Progenitor cell of endocrine pancreas (in vitro differentiated cells): ENCODE data around the gene PLXDC2. TPM values are rescaled to one million over a fixed set of nuclear protein-coding genes. Genes with fewer than 3 reads are reported as not detected.
"Not testable (repeated sequence)": the region's sequence is repeated elsewhere in the genome, so short reads cannot be mapped to it uniquely, and the experiment has no call there.

Experiments
- DNase-seq: peaks from one replicate; pipeline ENCODE4 v3.0.0; 2021; ENCODE audit warnings: low spot score; ENCODE audit not compliant: unreplicated experiment
- H3K27ac Mint-ChIP-seq: 2 replicates; pipeline ENCODE4 v1.8.0; 2021; ENCODE audit warnings: mild to moderate bottlenecking, moderate library complexity, mixed read lengths
- H3K27me3 Mint-ChIP-seq: 2 replicates; pipeline ENCODE4 v1.8.0; 2021; ENCODE audit warnings: mixed read lengths
- H3K36me3 Mint-ChIP-seq: 2 replicates; pipeline ENCODE4 v1.8.0; 2022; ENCODE audit warnings: mixed read lengths; ENCODE audit not compliant: insufficient read depth
- H3K4me1 Mint-ChIP-seq: 2 replicates; pipeline ENCODE4 v1.8.0; 2021; ENCODE audit warnings: low read depth, mixed read lengths
- H3K4me3 Mint-ChIP-seq: 2 replicates; pipeline ENCODE4 v1.8.0; 2021; ENCODE audit warnings: low read depth, mild to moderate bottlenecking, moderate library complexity, mixed read lengths
- H3K9me3 Mint-ChIP-seq: 2 replicates; pipeline ENCODE4 v1.8.0; 2021; ENCODE audit warnings: low read depth, mixed read lengths
- total RNA-seq: library from RNA; stranded (reverse); gene quantifications from 2 replicates; pipeline ENCODE4 v1.2.1, GENCODE V29; 2021
- TF ChIP-seq, protein P1 (sequence below): fragments of 200-600 bp; sonication (generic); IDR thresholded peaks from one replicate; pipeline ENCODE4 v1.5.0; 2021; ENCODE audit warnings: antibody characterized with exemption, mild to moderate bottlenecking; ENCODE audit not compliant: unreplicated experiment

Gene PLXDC2
- total RNA-seq, 1 donor from 2014 or later: 44.3 TPM

DNA sequence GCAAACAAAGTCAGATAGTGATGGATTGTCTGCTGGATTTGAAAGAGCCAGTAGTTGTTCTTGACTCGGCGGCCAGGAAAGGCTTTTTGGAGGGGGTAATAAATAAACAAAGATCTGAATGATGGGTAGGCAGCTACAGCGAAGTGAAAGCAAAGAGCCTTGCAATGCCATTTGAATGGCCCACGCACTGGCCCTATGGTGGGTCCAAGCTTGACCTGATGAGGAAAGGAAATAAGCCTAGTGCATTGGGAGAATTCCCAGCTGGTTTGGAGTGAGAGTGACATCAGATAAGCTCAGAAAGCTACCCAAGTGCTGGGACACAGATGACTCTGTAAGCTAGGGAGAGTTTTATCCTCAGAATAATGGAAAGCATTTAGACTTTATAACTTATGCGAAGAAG lies 365.2 kb downstream of the PLXDC2 start:
- no peak for DNase-seq
- Mint-ChIP-seq H3K27ac (no peak overlapping the region), H3K9me3 (peaks cover under 1% of the 10 kb centered on the region), H3K4me1 (peaks cover 33% of the 10 kb centered on the region), H3K4me3 (peak overlapping the region; percentile 3), H3K36me3 (peaks cover 2% of the 10 kb centered on the region), H3K27me3 (no peaks in the 10 kb centered on the region)
- TF ChIP-seq, protein P1, sequence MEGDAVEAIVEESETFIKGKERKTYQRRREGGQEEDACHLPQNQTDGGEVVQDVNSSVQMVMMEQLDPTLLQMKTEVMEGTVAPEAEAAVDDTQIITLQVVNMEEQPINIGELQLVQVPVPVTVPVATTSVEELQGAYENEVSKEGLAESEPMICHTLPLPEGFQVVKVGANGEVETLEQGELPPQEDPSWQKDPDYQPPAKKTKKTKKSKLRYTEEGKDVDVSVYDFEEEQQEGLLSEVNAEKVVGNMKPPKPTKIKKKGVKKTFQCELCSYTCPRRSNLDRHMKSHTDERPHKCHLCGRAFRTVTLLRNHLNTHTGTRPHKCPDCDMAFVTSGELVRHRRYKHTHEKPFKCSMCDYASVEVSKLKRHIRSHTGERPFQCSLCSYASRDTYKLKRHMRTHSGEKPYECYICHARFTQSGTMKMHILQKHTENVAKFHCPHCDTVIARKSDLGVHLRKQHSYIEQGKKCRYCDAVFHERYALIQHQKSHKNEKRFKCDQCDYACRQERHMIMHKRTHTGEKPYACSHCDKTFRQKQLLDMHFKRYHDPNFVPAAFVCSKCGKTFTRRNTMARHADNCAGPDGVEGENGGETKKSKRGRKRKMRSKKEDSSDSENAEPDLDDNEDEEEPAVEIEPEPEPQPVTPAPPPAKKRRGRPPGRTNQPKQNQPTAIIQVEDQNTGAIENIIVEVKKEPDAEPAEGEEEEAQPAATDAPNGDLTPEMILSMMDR: no peak

DNA sequence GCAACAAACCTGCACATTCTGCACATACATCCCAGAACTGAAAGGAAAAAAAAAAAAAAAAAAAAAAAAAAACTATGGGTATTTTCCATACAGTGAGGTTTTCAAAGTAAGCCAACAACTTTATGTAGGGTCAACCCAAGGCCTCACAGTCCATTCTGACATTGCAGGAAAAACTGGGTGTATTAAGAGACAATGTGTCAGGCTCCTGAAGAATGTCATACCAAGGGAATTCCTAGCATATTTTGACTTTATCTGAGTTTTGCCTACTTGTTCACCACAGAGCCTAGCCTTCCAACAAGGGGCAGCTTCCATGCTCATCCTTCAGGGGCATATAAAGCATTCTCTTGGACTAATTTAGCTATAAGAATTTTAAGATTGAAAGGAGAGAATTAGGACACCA lies 368.9 kb downstream of the PLXDC2 start:
- peaks cover 4% of the 10 kb centered on the region for H3K9me3 Mint-ChIP-seq
- H3K4me1 Mint-ChIP-seq: peaks cover 27% of the 10 kb centered on the region
- peaks cover 5% of the 10 kb centered on the region for H3K36me3 Mint-ChIP-seq
- TF ChIP-seq, protein P1: no peak
- no peaks in the 10 kb centered on the region for H3K27me3 Mint-ChIP-seq
- no peak overlapping the region for H3K4me3 Mint-ChIP-seq
- H3K27ac Mint-ChIP-seq: no peak overlapping the region
- no peak for DNase-seq

DNA sequence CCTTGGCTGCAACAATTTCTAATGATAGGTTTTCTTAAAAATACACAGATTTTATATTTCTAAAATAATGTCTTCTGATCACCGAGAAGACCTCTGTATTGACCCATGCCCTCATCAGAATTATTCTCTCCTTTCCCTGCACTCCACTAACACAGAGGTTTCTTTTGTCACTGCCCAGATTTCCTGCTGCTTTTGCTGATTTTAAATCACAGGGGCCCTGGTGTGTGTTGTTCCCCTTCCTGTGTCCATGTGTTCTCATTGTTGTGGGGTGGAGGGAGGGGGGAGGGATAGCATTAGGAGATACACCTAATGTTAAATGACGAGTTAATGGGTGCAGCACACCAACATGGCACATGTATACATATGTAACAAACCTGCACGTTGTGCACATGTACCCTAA lies 375.2 kb downstream of the PLXDC2 start:
- not testable (repeated sequence) for H3K27ac Mint-ChIP-seq, H3K4me1 Mint-ChIP-seq, H3K36me3 Mint-ChIP-seq, H3K9me3 Mint-ChIP-seq, H3K4me3 Mint-ChIP-seq, DNase-seq, H3K27me3 Mint-ChIP-seq

DNA sequence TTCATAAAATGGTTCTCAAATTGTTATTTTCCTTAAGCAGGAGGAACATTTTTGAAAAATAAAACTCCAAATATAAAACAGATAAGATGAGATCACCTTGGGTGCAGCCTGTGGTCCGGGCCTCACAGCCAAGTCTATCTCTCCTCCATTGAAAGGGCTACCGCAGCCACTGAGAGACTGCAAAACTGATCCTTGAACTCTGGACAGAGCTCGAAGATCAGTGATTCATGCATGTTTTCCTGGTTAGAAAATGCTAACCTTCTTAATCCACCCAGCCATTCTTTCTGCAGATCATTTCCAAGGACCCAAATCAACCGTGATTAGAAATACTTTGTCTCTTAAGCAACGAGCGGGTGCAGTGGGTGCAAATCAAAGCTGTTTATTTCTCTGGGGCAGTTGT lies 378.8 kb downstream of the PLXDC2 start:
- no peak for DNase-seq
- H3K9me3 Mint-ChIP-seq: no peaks in the 10 kb centered on the region
- peaks cover 8% of the 10 kb centered on the region for H3K4me1 Mint-ChIP-seq
- H3K36me3 Mint-ChIP-seq: peaks cover 2% of the 10 kb centered on the region
- TF ChIP-seq, protein P1: no peak
- H3K4me3 Mint-ChIP-seq: no peak overlapping the region
- H3K27ac Mint-ChIP-seq: no peak overlapping the region
- no peaks in the 10 kb centered on the region for H3K27me3 Mint-ChIP-seq

DNA sequence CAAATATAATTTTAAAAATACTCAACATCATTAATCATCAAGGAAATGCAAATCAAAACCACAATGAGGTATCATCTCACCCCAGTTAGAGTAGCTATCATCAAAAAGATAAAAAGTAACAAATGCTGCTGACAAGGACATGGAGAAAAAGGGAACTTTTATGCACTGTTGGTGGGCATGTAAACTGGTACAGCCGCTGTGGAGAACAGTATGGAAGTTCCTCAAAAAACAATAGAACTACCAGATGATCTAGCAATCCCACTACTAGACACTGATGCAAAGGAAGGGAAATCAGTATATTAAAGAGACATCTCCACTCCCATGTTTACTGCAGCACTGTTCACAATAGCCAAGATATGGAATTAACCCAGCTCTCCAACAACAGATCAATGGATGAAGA lies 384.5 kb downstream of the PLXDC2 start:
- TF ChIP-seq, protein P1: no peak
- H3K27me3 Mint-ChIP-seq: no peaks in the 10 kb centered on the region
- no peak for DNase-seq
- no peak overlapping the region for H3K4me3 Mint-ChIP-seq
- H3K4me1 Mint-ChIP-seq: no peaks in the 10 kb centered on the region
- H3K27ac Mint-ChIP-seq: no peak overlapping the region
- no peaks in the 10 kb centered on the region for H3K9me3 Mint-ChIP-seq
- peaks cover 2% of the 10 kb centered on the region for H3K36me3 Mint-ChIP-seq

DNA sequence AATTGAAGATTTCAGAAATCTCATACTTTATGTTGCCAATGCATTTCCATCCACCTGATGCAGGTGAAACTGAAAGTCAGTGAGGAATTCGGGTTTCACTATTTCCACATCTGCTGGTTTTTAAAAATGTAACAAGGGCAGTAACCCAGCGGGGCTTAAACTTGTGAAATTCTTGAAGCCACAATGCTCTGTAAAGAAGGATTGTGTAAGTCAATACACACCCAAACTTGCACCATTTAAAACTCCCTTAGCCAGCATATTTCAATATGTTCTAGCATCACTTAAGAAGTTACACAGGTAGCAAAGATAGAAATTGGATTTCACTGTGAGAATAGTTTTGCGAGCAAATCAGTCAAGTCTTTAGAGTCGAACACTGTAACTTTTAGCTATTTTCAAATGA lies 386.1 kb downstream of the PLXDC2 start:
- Mint-ChIP-seq H3K27ac (no peak overlapping the region), H3K4me1 (no peaks in the 10 kb centered on the region), H3K9me3 (no peaks in the 10 kb centered on the region), H3K27me3 (no peaks in the 10 kb centered on the region), H3K4me3 (no peak overlapping the region), H3K36me3 (peaks cover 3% of the 10 kb centered on the region)
- no peak for DNase-seq
- TF ChIP-seq, protein P1: no peak
